ENCODE measurements around the gene KLC4.
A peak's percentile ranks its signal among the peaks of the same experiment; 100 is the strongest.
"Not testable (repeated sequence)": the region's sequence is repeated elsewhere in the genome, so short reads cannot be mapped to it uniquely, and the experiment has no call there.

The KLC4 gene

GRCh38 chr6:43096451-43097097, 37.1 kb downstream of the KLC4 start:
- DNase-seq = no peak

- DNase-seq = no peak
Measured at GRCh38 chr6:43097098-43097489, 37.7 kb downstream of the KLC4 start.

GRCh38 chr6:43097502-43097901, 38.1 kb downstream of the KLC4 start:
- DNase-seq = no peak

- no peak for DNase-seq
Measured at GRCh38 chr6:43101497-43101896, 42.1 kb downstream of the KLC4 start.

GRCh38 chr6:43103253-43103876, 43.9 kb downstream of the KLC4 start:
- no peak for DNase-seq

- no peak for DNase-seq
Measured at GRCh38 chr6:43105538-43106222, 46.2 kb downstream of the KLC4 start.

- peak; percentile 72 for DNase-seq
Measured at GRCh38 chr6:43107344-43108062, 48.1 kb downstream of the KLC4 start.

GRCh38 chr6:43113431-43114260, 54.2 kb downstream of the KLC4 start:
- DNase-seq = no peak

GRCh38 chr6:43115365-43115764, 55.9 kb downstream of the KLC4 start:
- no peak for DNase-seq

- DNase-seq = not testable (repeated sequence)
Measured at GRCh38 chr6:43117466-43117865, 58.0 kb downstream of the KLC4 start.

- no peak for DNase-seq
Measured at GRCh38 chr6:43119482-43119881, 60.1 kb downstream of the KLC4 start.

- peak; percentile 80 for DNase-seq
Measured at GRCh38 chr6:43120101-43120763, 60.8 kb downstream of the KLC4 start.

- DNase-seq = peak; percentile 32
Measured at GRCh38 chr6:43120944-43121913, 61.8 kb downstream of the KLC4 start.

- DNase-seq = no peak
Measured at GRCh38 chr6:43122146-43122545, 62.7 kb downstream of the KLC4 start.

- DNase-seq = peak; percentile 73
Measured at GRCh38 chr6:43123461-43124314, 64.3 kb downstream of the KLC4 start.

GRCh38 chr6:43124481-43124880, 65.0 kb downstream of the KLC4 start:
- DNase-seq = no peak

Measured in NCI-H82 (cell line).